H1 (cell line): ENCODE data around the gene SLAMF1. TPM values are rescaled to one million over a fixed set of nuclear protein-coding genes. Genes with fewer than 3 reads are reported as not detected.

ENCODE experiments used
- CTCF ChIA-PET: fragments of 300-600 bp; sonication (Branson Sonifier 250); formaldehyde crosslinking; loops from one replicate; lab custom pipeline; 2021; ENCODE audit not compliant: partially characterized antibody; lab: Charles Lee
- POLR2A ChIA-PET: fragments of 300-600 bp; sonication (Branson Sonifier 250); formaldehyde crosslinking; loops from one replicate; lab custom pipeline; 2021; ENCODE audit warnings: inconsistent platforms; ENCODE audit not compliant: partially characterized antibody; lab: Charles Lee
- DNase-seq, 2 experiments: peaks; one replicate each; pipeline versions ENCODE4 v3.0.0 to v3.0.0-alpha.2; 2010 to 2022; ENCODE audit warnings: low spot score in 2 of 2, low read depth in 1 of 2, mixed read lengths in 1 of 2
- FAIRE-seq: peaks from 2 replicates; lab custom pipeline; 2011; peaks lifted over from hg19 to GRCh38; lab: Jason Lieb, UNC
- H2AFZ ChIP-seq: 2 replicates; pipeline ENCODE4 v1.8.1; 2012; ENCODE audit warnings: low read length, inconsistent platforms
- H2AK5ac ChIP-seq: 2 replicates; pipeline ENCODE4 v1.6.1; 2013; ENCODE audit warnings: low read depth, low read length
- H2BK120ac ChIP-seq: replicated peaks from 2 replicates; pipeline ENCODE3; 2013; ENCODE audit warnings: low read depth, low read length, inconsistent platforms
- H2BK12ac ChIP-seq: 2 replicates; pipeline ENCODE4 v1.6.1; 2013; ENCODE audit warnings: low read depth, low read length
- H2BK15ac ChIP-seq: 2 replicates; pipeline ENCODE4 v1.6.1; 2013; ENCODE audit warnings: low read length
- H2BK20ac ChIP-seq: 2 replicates; pipeline ENCODE4 v1.6.1; 2013; ENCODE audit warnings: low read length
- H2BK5ac ChIP-seq: 2 replicates; pipeline ENCODE4 v1.6.1; 2013; ENCODE audit warnings: low read depth, low read length
- H3K14ac ChIP-seq: 2 replicates; pipeline ENCODE4 v1.6.1; 2013; ENCODE audit warnings: inconsistent platforms; ENCODE audit not compliant: insufficient read length
- H3K18ac ChIP-seq: 2 replicates; pipeline ENCODE4 v1.6.1; 2013; ENCODE audit warnings: low read length; ENCODE audit errors: extremely low read depth
- H3K23ac ChIP-seq: 2 replicates; pipeline ENCODE4 v1.6.1; 2013; ENCODE audit warnings: inconsistent platforms; ENCODE audit not compliant: insufficient read length
- H3K23me2 ChIP-seq: 2 replicates; pipeline ENCODE4 v1.6.1; 2013; ENCODE audit warnings: low read depth, low read length
- H3K27ac ChIP-seq: 2 replicates; pipeline ENCODE4 v1.6.1; 2011; ENCODE audit warnings: low read depth, low read length, inconsistent platforms
- H3K27me3 ChIP-seq, 4 experiments: replicated peaks in 1 of 4; 1 replicate in 1 of 4; 2 replicates in 3 of 4; pipeline versions ENCODE4 v1.6.1 to v1.8.1; 2011 to 2013; ENCODE audit warnings: low read length in 3 of 4, mild to moderate bottlenecking in 3 of 4, inconsistent platforms in 2 of 4, mixed read lengths in 2 of 4, moderate library complexity in 1 of 4; ENCODE audit not compliant: control insufficient read depth in 3 of 4, insufficient read depth in 3 of 4; ENCODE audit errors: extremely low read depth in 1 of 4
- H3K36me3 ChIP-seq, 4 experiments: 2 replicates each; pipeline versions ENCODE4 v1.6.1 to v1.8.1; 2011 to 2013; ENCODE audit warnings: mild to moderate bottlenecking in 4 of 4, low read length in 3 of 4, moderate library complexity in 2 of 4, control low read depth in 1 of 4, inconsistent platforms in 1 of 4; ENCODE audit not compliant: insufficient read depth in 4 of 4, control insufficient read depth in 2 of 4
- H3K4ac ChIP-seq: replicated peaks from 2 replicates; pipeline ENCODE3; 2013; ENCODE audit warnings: low read length, low read depth, mixed read lengths, inconsistent platforms; ENCODE audit not compliant: insufficient read length
- H3K4me1 ChIP-seq, 4 experiments: replicated peaks in 1 of 4; 1 replicate in 1 of 4; 2 replicates in 3 of 4; pipeline versions ENCODE4 v1.6.1 to v1.8.1; 2011 to 2013; ENCODE audit warnings: low read length in 3 of 4, inconsistent platforms in 2 of 4, mixed read lengths in 1 of 4; ENCODE audit not compliant: insufficient read depth in 4 of 4, control insufficient read depth in 3 of 4
- H3K4me2 ChIP-seq, 2 experiments: 2 replicates each; pipeline versions ENCODE4 v1.6.1 to v1.8.1; 2011 to 2013; ENCODE audit warnings: low read depth in 2 of 2, low read length in 2 of 2, control low read depth in 1 of 2, inconsistent platforms in 1 of 2, mild to moderate bottlenecking in 1 of 2; ENCODE audit not compliant: insufficient read depth in 1 of 2
- H3K4me3 ChIP-seq, 4 experiments: fragments of 200-600, 300-600 bp in 1 of 4; sonication (generic), shearing (Covaris generic), sonication (Bioruptor Twin) in 1 of 4; 2 replicates each; pipeline versions ENCODE4 v1.5.1 to v1.8.1; 2011 to 2016; ENCODE audit warnings: low read length in 4 of 4, low read depth in 3 of 4, control low read depth in 2 of 4, inconsistent platforms in 2 of 4, mild to moderate bottlenecking in 2 of 4, mixed read lengths in 1 of 4, moderate library complexity in 1 of 4; ENCODE audit not compliant: insufficient read depth in 2 of 4; ENCODE audit errors: extremely low read depth in 1 of 4
- H3K56ac ChIP-seq: replicated peaks from 2 replicates; pipeline ENCODE3; 2013; ENCODE audit warnings: low read depth, mild to moderate bottlenecking, mixed read lengths, low read length, inconsistent platforms; ENCODE audit not compliant: insufficient read length
- H3K79me1 ChIP-seq: 2 replicates; pipeline ENCODE4 v1.6.1; 2013; ENCODE audit warnings: low read depth, low read length, control low read depth
- H3K79me2 ChIP-seq, 2 experiments: 2 replicates each; pipeline versions ENCODE4 v1.6.1 to v1.8.1; 2012 to 2013; ENCODE audit warnings: low read length in 2 of 2, mild to moderate bottlenecking in 2 of 2, inconsistent platforms in 1 of 2; ENCODE audit not compliant: insufficient read depth in 2 of 2, control insufficient read depth in 1 of 2
- H3K9ac ChIP-seq, 4 experiments: replicated peaks in 1 of 4; 1 replicate in 1 of 4; 2 replicates in 3 of 4; pipeline versions ENCODE4 v1.6.1 to v1.8.1; 2011 to 2013; ENCODE audit warnings: low read depth in 3 of 4, low read length in 3 of 4, control low read depth in 2 of 4, mild to moderate bottlenecking in 2 of 4, moderate library complexity in 2 of 4, inconsistent platforms in 1 of 4; ENCODE audit errors: extremely low read depth in 1 of 4
- H3K9me3 ChIP-seq, 2 experiments: 2 replicates each; pipeline versions ENCODE4 v1.6.1 to v1.8.1; 2012 to 2013; ENCODE audit warnings: mild to moderate bottlenecking in 2 of 2, moderate library complexity in 2 of 2, control low read depth in 1 of 2, inconsistent platforms in 1 of 2, low read depth in 1 of 2, low read length in 1 of 2, mixed read lengths in 1 of 2; ENCODE audit not compliant: insufficient read depth in 2 of 2
- H4K20me1 ChIP-seq, 2 experiments: replicated peaks in 1 of 2; 2 replicates each; pipeline versions ENCODE3 to v1.8.1; 2011 to 2013; ENCODE audit warnings: inconsistent platforms in 2 of 2, low read length in 2 of 2, mild to moderate bottlenecking in 1 of 2; ENCODE audit not compliant: insufficient read depth in 2 of 2, control insufficient read depth in 1 of 2
- H4K5ac ChIP-seq: 2 replicates; pipeline ENCODE4 v1.6.1; 2013; ENCODE audit warnings: low read length, low read depth, mixed read lengths, inconsistent platforms; ENCODE audit not compliant: insufficient read length
- H4K8ac ChIP-seq: 2 replicates; pipeline ENCODE4 v1.8.0; 2013; ENCODE audit warnings: mild to moderate bottlenecking, moderate library complexity, low read length, inconsistent platforms; ENCODE audit not compliant: insufficient read depth; ENCODE audit errors: extremely low read depth
- H4K91ac ChIP-seq: replicated peaks from 2 replicates; pipeline ENCODE3; 2013; ENCODE audit warnings: low read length, mixed read lengths, inconsistent platforms; ENCODE audit not compliant: insufficient read length
- EP300 ChIP-seq, 2 experiments: IDR thresholded peaks; 1 replicate in 1 of 2; 2 replicates in 1 of 2; pipeline ENCODE4 v1.6.1; 2011 to 2012; ENCODE audit warnings: low read depth in 2 of 2, low read length in 2 of 2, mild to moderate bottlenecking in 2 of 2, borderline replicate concordance in 1 of 2, inconsistent platforms in 1 of 2, moderate library complexity in 1 of 2
- RXRA ChIP-seq: IDR thresholded peaks from 2 replicates; pipeline ENCODE4 v1.6.1; 2011; ENCODE audit warnings: low read depth, mild to moderate bottlenecking, low read length, moderate library complexity; ENCODE audit not compliant: insufficient read depth
- SIX5 ChIP-seq: IDR thresholded peaks from 2 replicates; pipeline ENCODE4 v1.6.1; 2011; ENCODE audit warnings: mild to moderate bottlenecking, low read depth, low read length
- TBP ChIP-seq: IDR thresholded peaks from 2 replicates; pipeline ENCODE4 v1.6.1; 2011; ENCODE audit warnings: low read depth, low read length, improper control_type of control experiment
- WGBS, 2 experiments: shearing (Covaris generic) in 1 of 2; methylation state at CpG; one replicate each; pipeline versions ENCODE4 v1.1.6 to v1.1.7; 2013 to 2015; ENCODE audit warnings: low lambda C conversion rate in 2 of 2, mixed read lengths in 2 of 2, inconsistent platforms in 1 of 2, low coverage in 1 of 2, missing lambda C conversion rate in 1 of 2; ENCODE audit not compliant: insufficient replicate concordance in 2 of 2, insufficient coverage in 1 of 2, insufficient read length in 1 of 2; ENCODE audit errors: extremely low coverage in 1 of 2, missing lambda C conversion rate in 1 of 2; 5-methylcytosine and 5-hydroxymethylcytosine counted together
- polyA plus RNA-seq, 7 experiments: library from polyadenylated mRNA; depleted of rRNA in 3 of 7; stranded (reverse) in 5 of 7; unstranded in 2 of 7; fragments of >200 nt in 5 of 7; fragments of 200-250 nt in 2 of 7; gene quantifications; 1 replicate in 5 of 7; 2 replicates in 1 of 7; 4 replicates in 1 of 7; pipeline versions ENCODE4 v1.2.1 to v1.2.3, GENCODE V29; 2011 to 2013; ENCODE audit warnings: missing spikeins in 2 of 7, mixed read lengths in 2 of 7
- total RNA-seq: library from RNA; stranded (reverse); fragmentation: NEBNext Ultra II Directional; extraction: Animal tissue kit (Norgen Biotek cat#: 25700); gene quantifications from 2 replicates; pipeline ENCODE4 v1.2.1, GENCODE V29; 2021
- TF ChIP-seq, protein P1 (sequence below): IDR thresholded peaks from 2 replicates; pipeline ENCODE4 v1.6.1; 2011; ENCODE audit warnings: low read depth, mild to moderate bottlenecking, low read length; ENCODE audit not compliant: insufficient read depth

SLAMF1 gene
- total and polyA plus RNA-seq, 2 of the 8 experiments (the other 6 are each of a cell fraction or from before 2014, with no cell fraction given), result not detected

- Histone ChIP-seq H3K4me2 (no peak overlapping the region), H3K18ac (peak overlapping the region; percentile 15; the same call in 1 of the 2 replicates), H3K4me3 (no peak overlapping the region), H3K9ac (no peak overlapping the region), H3K36me3 (no peaks in the 10 kb centered on the region; a peak in 1 of 8 replicates), H2AFZ (0 out of 2 replicates have a peak overlapping the region, but pooled peaks have one; percentile 48), H2BK15ac (no peak overlapping the region), H2BK120ac (no peak overlapping the region), H2BK5ac (peak overlapping the region; percentile 55; the same call in 1 of the 2 replicates), H4K20me1 (no peaks in the 10 kb centered on the region), H3K27me3 (no peaks in the 10 kb centered on the region), H3K9me3 (peaks cover 4 to 5% of the 10 kb centered on the region in 2 experiments; a peak in 3 of 4 replicates), H3K79me1 (no peaks in the 10 kb centered on the region), H3K4me1 (peaks cover 0 to 8% (median under 1%) of the 10 kb centered on the region in 4 experiments; a peak in 2 of 7 replicates), H3K56ac (no peak overlapping the region), H4K8ac (no peak overlapping the region), H3K14ac (no peak overlapping the region), H4K91ac (no peak overlapping the region), H3K23me2 (no peaks in the 10 kb centered on the region), H2BK20ac (0 out of 2 replicates have a peak overlapping the region, but pooled peaks have one; percentile 57), H3K79me2 (no peaks in the 10 kb centered on the region), H2BK12ac (no peak overlapping the region; the same call in 1 of the 2 replicates), H3K23ac (no peak overlapping the region), H3K27ac (no peak overlapping the region), H3K4ac (no peak overlapping the region), H4K5ac (no peak overlapping the region), H2AK5ac (no peak overlapping the region; the same call in 1 of the 2 replicates)
- TF ChIP-seq, protein P1, sequence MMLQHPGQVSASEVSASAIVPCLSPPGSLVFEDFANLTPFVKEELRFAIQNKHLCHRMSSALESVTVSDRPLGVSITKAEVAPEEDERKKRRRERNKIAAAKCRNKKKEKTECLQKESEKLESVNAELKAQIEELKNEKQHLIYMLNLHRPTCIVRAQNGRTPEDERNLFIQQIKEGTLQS, result no peak
- TF ChIP-seq TBP (no peak), RXRA (no peak), SIX5 (no peak), EP300 (IDR thresholded peaks at IDR 0.05; ENCODE audit: borderline replicate concordance in 1 of 2, low read depth in 2 of 2, low read length in 2 of 2) (no peak)
- ChIA-PET POLR2A (no interaction called here), CTCF (interaction anchor here (1.2 to 5.7 kb wide), 5 partner anchors 9 to 18 kb away, joined by 3 to 32 read pairs (median 4); no protein-coding TSS in a partner anchor)
- 94% methylated on average over 3 of the region's 3 CpGs; no CpG with 5 or more reads in 1 of the 2 experiments for WGBS, 2 experiments
- DNase-seq, result no peak
- FAIRE-seq, result no peak
Measured at GRCh38 chr1:160666079-160666442, 19.2 kb upstream of the SLAMF1 start.
